GM12873 (cell line): Measurements from ENCODE around the gene NT5C.

ENCODE experiments used
- CTCF ChIP-seq: IDR thresholded peaks from 2 replicates; pipeline ENCODE4 v1.5.1; 2012; ENCODE audit warnings: low read depth, mild to moderate bottlenecking, moderate library complexity, low read length, control low read depth; ENCODE audit not compliant: insufficient read depth; ENCODE audit errors: missing control alignments

NT5C gene

GRCh38 chr17:75160211-75160610 is 28.7 kb upstream of the NT5C start:
- TF ChIP-seq CTCF = no peak

GRCh38 chr17:75159196-75160031 is 27.9 kb upstream of the NT5C start:
- no peak for TF ChIP-seq CTCF

- TF ChIP-seq CTCF = no peak
Observed at GRCh38 chr17:75155191-75155601, 23.7 kb upstream of the NT5C start.

GRCh38 chr17:75154195-75155106 is 22.9 kb upstream of the NT5C start, which contains the start of gene JPT1:
Gene JPT1, minus strand, starts transcription at chr17:75154512. Its CDS starts 115 bp downstream, at chr17:75154397.
- TF ChIP-seq CTCF = no peak

DNA sequence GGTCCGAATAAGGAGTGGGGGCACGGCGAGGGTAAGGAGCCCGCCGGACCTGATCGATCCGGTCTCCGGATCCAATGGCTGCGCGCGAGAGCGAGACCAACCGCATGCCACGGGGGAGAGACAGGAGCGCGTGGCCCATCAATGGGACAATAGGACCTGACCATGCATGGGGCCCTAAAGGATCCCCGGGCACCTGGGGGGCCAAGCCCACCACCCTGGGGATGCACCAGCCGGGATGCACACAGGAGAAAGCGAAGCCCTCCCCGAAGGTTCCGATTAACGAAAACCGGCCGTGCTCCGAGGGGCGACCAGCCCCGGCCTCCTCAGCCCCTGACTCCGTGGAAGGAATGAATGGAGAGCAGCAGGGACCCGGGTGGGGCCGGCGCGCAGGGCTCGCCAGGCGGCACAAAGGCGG is 22.2 kb upstream of the NT5C start:
- no peak for TF ChIP-seq CTCF

- no peak for TF ChIP-seq CTCF
Observed at GRCh38 chr17:75152922-75153779, 21.6 kb upstream of the NT5C start.
